Activated effector memory CD4-positive, alpha-beta T cell treated with anti-CD3 and anti-CD28 coated beads, Interleukin-2, amount 50 U/mL, for 16 hours (primary cell): ENCODE measurements around the gene CAMK2N1.

Source experiments
- DNase-seq: peaks from one replicate; pipeline ENCODE4 v3.0.0-alpha.2; 2020

Gene CAMK2N1

GRCh38 chr1:20477348-20478056 is 8.5 kb downstream of the CAMK2N1 start:
- no peak for DNase-seq

- DNase-seq: no peak
Measured at GRCh38 chr1:20476265-20477038, 9.6 kb downstream of the CAMK2N1 start.

- no peak for DNase-seq
Measured at GRCh38 chr1:20474996-20475395, 11.0 kb downstream of the CAMK2N1 start.

GRCh38 chr1:20474333-20474975 is 11.6 kb downstream of the CAMK2N1 start:
- no peak for DNase-seq

GRCh38 chr1:20473894-20474293 is 12.1 kb downstream of the CAMK2N1 start:
- no peak for DNase-seq

- DNase-seq: no peak
Measured at GRCh38 chr1:20472860-20473711, 12.9 kb downstream of the CAMK2N1 start.

GRCh38 chr1:20472121-20472520 is 13.9 kb downstream of the CAMK2N1 start:
- no peak for DNase-seq

GRCh38 chr1:20470194-20470593 is 15.8 kb downstream of the CAMK2N1 start:
- no peak for DNase-seq

- DNase-seq: no peak
Measured at GRCh38 chr1:20469406-20470076, 16.5 kb downstream of the CAMK2N1 start.

- DNase-seq: no peak
Measured at GRCh38 chr1:20466273-20466672, 19.7 kb downstream of the CAMK2N1 start.

- DNase-seq: no peak
Measured at GRCh38 chr1:20465187-20465586, 20.8 kb downstream of the CAMK2N1 start.

GRCh38 chr1:20463502-20463901 is 22.5 kb downstream of the CAMK2N1 start:
- DNase-seq: no peak

- no peak for DNase-seq
Measured at GRCh38 chr1:20462397-20462796, 23.6 kb downstream of the CAMK2N1 start.

GRCh38 chr1:20458717-20459116 is 27.3 kb downstream of the CAMK2N1 start:
- DNase-seq: no peak

- no peak for DNase-seq
Measured at GRCh38 chr1:20454004-20454403, 32.0 kb downstream of the CAMK2N1 start.

GRCh38 chr1:20449735-20450311 is 36.2 kb downstream of the CAMK2N1 start:
- DNase-seq: no peak

- no peak for DNase-seq
Measured at GRCh38 chr1:20448671-20449071, 37.3 kb downstream of the CAMK2N1 start.

GRCh38 chr1:20447794-20448193 is 38.2 kb downstream of the CAMK2N1 start:
- no peak for DNase-seq

- DNase-seq: peak; percentile 13
Measured at GRCh38 chr1:20446796-20447195, 39.2 kb downstream of the CAMK2N1 start.

GRCh38 chr1:20445956-20446355 is 40.1 kb downstream of the CAMK2N1 start:
- peak; percentile 33 for DNase-seq

- DNase-seq: peak; percentile 16
Measured at GRCh38 chr1:20443703-20444586, 42.1 kb downstream of the CAMK2N1 start.
